Fibroblast of lung (primary cell): ENCODE measurements around the gene FAM193A. TPM values are rescaled to one million over a fixed set of nuclear protein-coding genes. Genes with fewer than 3 reads are reported as not detected.

ENCODE experiments used
- DNase-seq, 2 donors: peaks; one replicate each; pipeline versions ENCODE4 v3.0.0 to v3.0.0-alpha.2; 2010; ENCODE audit warnings: low read depth in 2 of 2
- H2AFZ ChIP-seq: 2 replicates; pipeline ENCODE4 v1.5.1; 2012; ENCODE audit warnings: low read length, control low read depth, inconsistent platforms
- H3K27ac ChIP-seq: 2 replicates; pipeline ENCODE4 v1.5.1; 2011; ENCODE audit warnings: low read length, control low read depth; ENCODE audit not compliant: insufficient read depth
- H3K27me3 ChIP-seq: 2 replicates; pipeline ENCODE4 v1.5.1; 2011; ENCODE audit warnings: mild to moderate bottlenecking, low read length; ENCODE audit not compliant: control insufficient read depth, insufficient read depth
- H3K36me3 ChIP-seq: 2 replicates; pipeline ENCODE4 v1.5.1; 2011; ENCODE audit warnings: low read length; ENCODE audit not compliant: control insufficient read depth, insufficient read depth
- H3K4me1 ChIP-seq: 2 replicates; pipeline ENCODE4 v1.5.1; 2011; ENCODE audit warnings: low read length; ENCODE audit not compliant: control insufficient read depth, insufficient read depth; ENCODE audit errors: extremely low read depth
- H3K4me2 ChIP-seq: 2 replicates; pipeline ENCODE4 v1.5.1; 2011; ENCODE audit warnings: low read length, control low read depth; ENCODE audit not compliant: insufficient read depth; ENCODE audit errors: extremely low read depth
- H3K4me3 ChIP-seq, 4 experiments: fragments of 200-600 bp in 1 of 4; sonication (generic) in 1 of 4; replicated peaks in 1 of 4; 2 replicates each; pipeline ENCODE4 v1.5.1; 2011 to 2016; ENCODE audit warnings: low read length in 4 of 4, low read depth in 3 of 4, mild to moderate bottlenecking in 3 of 4, control low read depth in 2 of 4, inconsistent platforms in 1 of 4, mixed read lengths in 1 of 4; ENCODE audit not compliant: insufficient read depth in 1 of 4; ENCODE audit errors: control extremely low read depth in 1 of 4
- H3K79me2 ChIP-seq: 2 replicates; pipeline ENCODE4 v1.5.1; 2012; ENCODE audit warnings: mild to moderate bottlenecking, low read length, inconsistent platforms; ENCODE audit not compliant: control insufficient read depth, insufficient read depth
- H3K9ac ChIP-seq: 2 replicates; pipeline ENCODE4 v1.5.1; 2011; ENCODE audit warnings: mild to moderate bottlenecking, low read length, control low read depth; ENCODE audit not compliant: insufficient read depth
- H3K9me3 ChIP-seq: 2 replicates; pipeline ENCODE4 v1.5.1; 2012; ENCODE audit warnings: low read depth, low read length; ENCODE audit not compliant: control insufficient read depth, insufficient read depth
- H4K20me1 ChIP-seq: 2 replicates; pipeline ENCODE4 v1.5.1; 2011; ENCODE audit warnings: low read length; ENCODE audit not compliant: control insufficient read depth, insufficient read depth; ENCODE audit errors: extremely low read depth
- EZH2 ChIP-seq: IDR thresholded peaks from 2 replicates; pipeline ENCODE4 v1.5.1; 2012; ENCODE audit warnings: low read length, control low read depth, mild to moderate bottlenecking; ENCODE audit errors: missing control alignments
- polyA plus RNA-seq, 2 donors: library from polyadenylated mRNA; depleted of rRNA in 1 of 2; stranded (reverse) in 1 of 2; unstranded in 1 of 2; fragments of >200 nt; gene quantifications; 2 replicates each; pipeline ENCODE4 v1.2.1, GENCODE V29; 2011 to 2012; ENCODE audit warnings: missing spikeins in 1 of 2
- total RNA-seq: library from RNA; depleted of rRNA; stranded (reverse); fragments of >200 nt; gene quantifications from 2 replicates; pipeline ENCODE4 v1.2.1, GENCODE V29; 2014
- TF ChIP-seq, protein P1 (sequence below), 2 donors: IDR thresholded peaks in 1 of 2; conservative IDR thresholded peaks in 1 of 2; 1 replicate in 1 of 2; 2 replicates in 1 of 2; pipeline ENCODE4 v1.5.1; 2011 to 2012; ENCODE audit warnings: low read length in 2 of 2, control low read depth in 1 of 2, inconsistent platforms in 1 of 2, low read depth in 1 of 2, mild to moderate bottlenecking in 1 of 2

The FAM193A gene
- total and polyA plus RNA-seq, 2 donors (not counting 1 experiment from before 2014, with no cell fraction given), result 5.6 to 10.9 TPM

- Histone ChIP-seq H3K9me3 (no peaks in the 10 kb centered on the region), H3K4me2 (no peak overlapping the region), H3K79me2 (no peaks in the 10 kb centered on the region), H4K20me1 (no peaks in the 10 kb centered on the region), H3K27ac (no peak overlapping the region), H3K4me3 (no peak overlapping the region), H3K4me1 (no peaks in the 10 kb centered on the region), H2AFZ (no peak overlapping the region), H3K9ac (no peak overlapping the region), H3K27me3 (no peaks in the 10 kb centered on the region), H3K36me3 (peaks cover 16% of the 10 kb centered on the region)
- TF ChIP-seq EZH2, result no peak
- DNase-seq, result no peak
Observed at GRCh38 chr4:2702770-2703169, 166.3 kb downstream of the FAM193A start.

DNA sequence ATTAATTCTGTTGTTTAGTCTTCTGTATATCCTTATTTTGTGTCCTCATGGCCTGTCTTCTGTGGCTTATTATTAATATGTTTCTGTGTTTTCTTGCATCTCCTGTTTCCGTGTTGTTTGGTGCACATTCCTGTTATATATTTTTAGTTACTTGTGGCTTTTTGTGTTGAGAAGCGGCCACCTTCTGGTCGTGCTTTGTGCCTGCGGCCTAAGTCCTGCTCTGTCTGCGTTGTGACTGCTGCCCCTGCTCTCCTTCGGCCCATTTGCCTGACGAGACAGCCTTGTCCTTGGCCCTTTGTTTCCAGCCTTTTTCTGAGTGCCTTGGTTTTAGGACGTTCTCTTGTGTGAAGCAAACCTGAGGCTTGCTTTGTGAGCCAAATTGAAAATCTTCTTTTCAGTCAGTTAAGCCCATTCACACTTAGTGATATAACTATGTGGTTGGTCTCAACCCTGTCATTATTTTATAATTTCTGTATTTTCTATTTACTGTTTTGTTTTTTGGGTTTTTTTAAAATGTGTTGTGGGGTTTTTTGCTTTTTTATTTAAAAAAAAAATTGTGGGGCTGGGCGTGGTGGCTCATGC, 175.9 kb downstream of the FAM193A start:
- H3K9me3 ChIP-seq, result no peaks in the 10 kb centered on the region
- H3K27me3 ChIP-seq, result no peaks in the 10 kb centered on the region
- no peaks in the 10 kb centered on the region for H4K20me1 ChIP-seq
- no peak for TF ChIP-seq EZH2
- TF ChIP-seq, protein P1, sequence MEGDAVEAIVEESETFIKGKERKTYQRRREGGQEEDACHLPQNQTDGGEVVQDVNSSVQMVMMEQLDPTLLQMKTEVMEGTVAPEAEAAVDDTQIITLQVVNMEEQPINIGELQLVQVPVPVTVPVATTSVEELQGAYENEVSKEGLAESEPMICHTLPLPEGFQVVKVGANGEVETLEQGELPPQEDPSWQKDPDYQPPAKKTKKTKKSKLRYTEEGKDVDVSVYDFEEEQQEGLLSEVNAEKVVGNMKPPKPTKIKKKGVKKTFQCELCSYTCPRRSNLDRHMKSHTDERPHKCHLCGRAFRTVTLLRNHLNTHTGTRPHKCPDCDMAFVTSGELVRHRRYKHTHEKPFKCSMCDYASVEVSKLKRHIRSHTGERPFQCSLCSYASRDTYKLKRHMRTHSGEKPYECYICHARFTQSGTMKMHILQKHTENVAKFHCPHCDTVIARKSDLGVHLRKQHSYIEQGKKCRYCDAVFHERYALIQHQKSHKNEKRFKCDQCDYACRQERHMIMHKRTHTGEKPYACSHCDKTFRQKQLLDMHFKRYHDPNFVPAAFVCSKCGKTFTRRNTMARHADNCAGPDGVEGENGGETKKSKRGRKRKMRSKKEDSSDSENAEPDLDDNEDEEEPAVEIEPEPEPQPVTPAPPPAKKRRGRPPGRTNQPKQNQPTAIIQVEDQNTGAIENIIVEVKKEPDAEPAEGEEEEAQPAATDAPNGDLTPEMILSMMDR (conservative IDR thresholded peaks at IDR 0.05 in 1 of 2, IDR thresholded peaks at IDR 0.05 in 1 of 2; ENCODE audit: low read depth in 1 of 2, low read length in 2 of 2), result peak in 1 of 2 donors; percentile 22
- no peak overlapping the region for H3K27ac ChIP-seq
- DNase-seq, result peak; percentile 14 to 19
- no peak overlapping the region for H3K9ac ChIP-seq
- peaks cover 1% of the 10 kb centered on the region for H3K36me3 ChIP-seq
- H3K4me1 ChIP-seq, result peaks cover 5% of the 10 kb centered on the region
- no peak overlapping the region for H3K4me2 ChIP-seq
- H3K79me2 ChIP-seq, result peaks cover 4% of the 10 kb centered on the region
- no peak overlapping the region for H3K4me3 ChIP-seq
- H2AFZ ChIP-seq, result no peak overlapping the region

DNA sequence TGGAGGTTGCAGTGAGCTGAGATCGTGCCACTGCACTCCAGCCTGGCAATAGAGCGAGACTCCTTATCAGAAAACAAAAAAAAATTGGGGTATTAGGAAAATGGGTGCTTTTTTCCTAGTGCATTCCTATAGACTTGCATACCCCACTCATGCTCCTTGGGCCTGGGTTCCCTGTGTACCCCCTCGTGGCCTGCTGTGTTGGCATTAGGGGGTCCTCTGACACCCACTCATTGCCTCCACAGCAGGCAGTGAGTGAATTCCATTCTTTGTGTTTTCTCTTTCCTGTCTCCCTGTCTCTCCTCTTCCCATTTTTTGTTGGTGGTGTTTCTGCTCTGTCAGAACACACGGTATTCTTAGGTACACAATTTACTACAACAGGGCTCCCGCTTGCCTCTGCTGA, 176.9 kb downstream of the FAM193A start:
- H3K4me3 ChIP-seq, result no peak overlapping the region
- peak overlapping the region; percentile 31 for H3K27ac ChIP-seq
- H3K9ac ChIP-seq, result no peak overlapping the region
- no peaks in the 10 kb centered on the region for H3K27me3 ChIP-seq
- no peaks in the 10 kb centered on the region for H3K9me3 ChIP-seq
- H3K36me3 ChIP-seq, result peaks cover 1% of the 10 kb centered on the region
- TF ChIP-seq EZH2, result no peak
- TF ChIP-seq, protein P1 (conservative IDR thresholded peaks at IDR 0.05 in 1 of 2, IDR thresholded peaks at IDR 0.05 in 1 of 2; ENCODE audit: low read depth in 1 of 2, low read length in 2 of 2), result no peak
- no peak overlapping the region for H2AFZ ChIP-seq
- H3K79me2 ChIP-seq, result peaks cover 4% of the 10 kb centered on the region
- no peaks in the 10 kb centered on the region for H4K20me1 ChIP-seq
- no peak for DNase-seq
- no peak overlapping the region for H3K4me2 ChIP-seq
- H3K4me1 ChIP-seq, result peaks cover 5% of the 10 kb centered on the region
